ENCODE data around the gene CPNE8.

Gene CPNE8

DNA sequence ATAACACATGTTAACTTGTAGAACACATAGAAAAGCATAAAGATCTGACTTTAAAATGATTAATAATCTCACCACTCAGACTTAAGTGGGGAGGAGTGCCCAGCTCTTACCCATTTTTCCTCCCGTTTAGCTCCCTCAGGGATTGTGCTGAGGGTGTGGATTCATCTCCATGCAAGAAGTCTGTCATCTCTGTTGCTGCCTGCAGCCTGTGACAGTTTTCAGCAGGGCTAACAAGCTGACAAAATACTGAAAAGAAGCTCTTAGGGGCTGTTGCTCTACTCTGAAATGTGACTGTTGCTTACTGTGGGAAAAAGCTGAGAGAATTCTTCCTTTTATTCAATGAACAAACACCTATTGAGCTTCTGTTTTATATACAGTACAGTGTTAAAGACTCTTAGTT lies 216.2 kb downstream of the CPNE8 start:
- no peak overlapping the region for H3K27ac ChIP-seq (ENCODE audit: low read length)
- no peaks in the 10 kb centered on the region for H3K36me3 ChIP-seq (ENCODE audit: insufficient read depth, low read length)
- no peak for ATAC-seq (ENCODE audit: insufficient read depth, low read depth)
- H3K9ac ChIP-seq (ENCODE audit: low read depth, low read length): no peak overlapping the region
- H2AFZ ChIP-seq (ENCODE audit: low read depth, low read length): no peak overlapping the region
- TF ChIP-seq EZH2 (IDR thresholded peaks at IDR 0.05; ENCODE audit: borderline replicate concordance, low read depth, low read length, severe bottlenecking): no peak
- TF ChIP-seq, protein P1, sequence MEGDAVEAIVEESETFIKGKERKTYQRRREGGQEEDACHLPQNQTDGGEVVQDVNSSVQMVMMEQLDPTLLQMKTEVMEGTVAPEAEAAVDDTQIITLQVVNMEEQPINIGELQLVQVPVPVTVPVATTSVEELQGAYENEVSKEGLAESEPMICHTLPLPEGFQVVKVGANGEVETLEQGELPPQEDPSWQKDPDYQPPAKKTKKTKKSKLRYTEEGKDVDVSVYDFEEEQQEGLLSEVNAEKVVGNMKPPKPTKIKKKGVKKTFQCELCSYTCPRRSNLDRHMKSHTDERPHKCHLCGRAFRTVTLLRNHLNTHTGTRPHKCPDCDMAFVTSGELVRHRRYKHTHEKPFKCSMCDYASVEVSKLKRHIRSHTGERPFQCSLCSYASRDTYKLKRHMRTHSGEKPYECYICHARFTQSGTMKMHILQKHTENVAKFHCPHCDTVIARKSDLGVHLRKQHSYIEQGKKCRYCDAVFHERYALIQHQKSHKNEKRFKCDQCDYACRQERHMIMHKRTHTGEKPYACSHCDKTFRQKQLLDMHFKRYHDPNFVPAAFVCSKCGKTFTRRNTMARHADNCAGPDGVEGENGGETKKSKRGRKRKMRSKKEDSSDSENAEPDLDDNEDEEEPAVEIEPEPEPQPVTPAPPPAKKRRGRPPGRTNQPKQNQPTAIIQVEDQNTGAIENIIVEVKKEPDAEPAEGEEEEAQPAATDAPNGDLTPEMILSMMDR (IDR thresholded peaks at IDR 0.05; ENCODE audit: borderline replicate concordance, extremely low read depth, low read length, poor library complexity, severe bottlenecking): no peak
- no peak overlapping the region for H3K4me2 ChIP-seq (ENCODE audit: insufficient read depth, low read length)
- H4K20me1 ChIP-seq (ENCODE audit: insufficient read depth, low read length): no peaks in the 10 kb centered on the region
- H3K9me3 ChIP-seq (ENCODE audit: insufficient read depth, low read length, severe bottlenecking): no peaks in the 10 kb centered on the region
- DNase-seq: no peak
- H3K4me3 ChIP-seq (ENCODE audit: low read depth in 1 of 2, low read length in 2 of 2): no peak overlapping the region
- no peaks in the 10 kb centered on the region for H3K4me1 ChIP-seq (ENCODE audit: insufficient read depth, low read length)
- no peaks in the 10 kb centered on the region for H3K79me2 ChIP-seq (ENCODE audit: insufficient read depth, low read length)
- no peaks in the 10 kb centered on the region for H3K27me3 ChIP-seq (ENCODE audit: insufficient read depth, low read length, poor library complexity)

DNA sequence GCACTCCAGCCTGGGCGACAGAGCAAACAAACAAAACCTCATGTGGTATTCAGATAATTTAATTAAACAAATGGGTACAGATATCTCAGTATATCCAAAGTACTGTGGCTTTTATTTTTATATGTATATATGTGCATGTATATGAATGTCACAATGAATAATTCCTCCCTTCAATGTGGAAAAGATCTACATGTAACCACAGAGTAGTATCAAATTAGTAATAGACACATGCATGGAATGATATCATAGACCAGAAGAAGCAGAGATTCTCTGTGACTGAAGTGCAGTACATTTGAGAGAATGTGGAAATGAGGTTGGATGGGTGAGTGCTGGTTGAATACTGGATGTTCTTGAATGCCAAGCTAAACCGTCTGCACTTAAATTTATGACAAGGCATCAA lies 222.9 kb downstream of the CPNE8 start:
- no peak for TF ChIP-seq EZH2 (IDR thresholded peaks at IDR 0.05; ENCODE audit: borderline replicate concordance, low read depth, low read length, severe bottlenecking)
- TF ChIP-seq, protein P1 (IDR thresholded peaks at IDR 0.05; ENCODE audit: borderline replicate concordance, extremely low read depth, low read length, poor library complexity, severe bottlenecking): no peak
- Histone ChIP-seq H3K9me3 (ENCODE audit: insufficient read depth, low read length, severe bottlenecking) (no peaks in the 10 kb centered on the region), H3K79me2 (ENCODE audit: insufficient read depth, low read length) (no peaks in the 10 kb centered on the region), H3K4me2 (ENCODE audit: insufficient read depth, low read length) (no peak overlapping the region), H2AFZ (ENCODE audit: low read depth, low read length) (no peak overlapping the region), H3K4me1 (ENCODE audit: insufficient read depth, low read length) (no peaks in the 10 kb centered on the region), H3K27ac (ENCODE audit: low read length) (no peak overlapping the region), H3K36me3 (ENCODE audit: insufficient read depth, low read length) (no peaks in the 10 kb centered on the region), H3K4me3 (ENCODE audit: low read depth in 1 of 2, low read length in 2 of 2) (no peak overlapping the region), H3K27me3 (ENCODE audit: insufficient read depth, low read length, poor library complexity) (no peaks in the 10 kb centered on the region), H4K20me1 (ENCODE audit: insufficient read depth, low read length) (no peaks in the 10 kb centered on the region), H3K9ac (ENCODE audit: low read depth, low read length) (no peak overlapping the region)
- ATAC-seq (ENCODE audit: insufficient read depth, low read depth) (no peak), DNase-seq (no peak)

DNA sequence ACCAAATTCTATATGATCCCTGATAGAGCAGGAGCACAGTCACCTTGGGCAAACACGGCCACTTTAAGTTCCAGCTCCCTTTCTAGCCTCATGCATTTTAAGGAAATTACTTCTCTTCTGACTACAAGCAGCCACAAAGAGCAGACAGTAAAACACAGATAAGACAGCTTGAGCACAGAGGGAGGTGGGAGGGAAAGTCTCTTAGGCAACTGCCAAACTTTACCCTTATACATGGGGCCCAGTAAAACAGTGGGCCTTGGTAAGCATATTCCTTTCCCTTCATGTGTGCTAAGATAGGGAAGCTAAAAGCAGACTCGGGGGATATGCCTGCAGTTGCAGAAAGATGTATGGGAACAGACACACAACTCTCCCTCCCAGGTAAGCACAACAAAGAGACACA lies 235.9 kb downstream of the CPNE8 start:
- DNase-seq: no peak
- no peak overlapping the region for H3K27ac ChIP-seq (ENCODE audit: low read length)

More for the DNA sequence above, 235.9 kb downstream of the CPNE8 start:
- Histone ChIP-seq H3K4me2 (ENCODE audit: insufficient read depth, low read length) (no peak overlapping the region), H3K27me3 (ENCODE audit: insufficient read depth, low read length, poor library complexity) (no peaks in the 10 kb centered on the region), H2AFZ (ENCODE audit: low read depth, low read length) (no peak overlapping the region), H3K79me2 (ENCODE audit: insufficient read depth, low read length) (no peaks in the 10 kb centered on the region), H3K9me3 (ENCODE audit: insufficient read depth, low read length, severe bottlenecking) (no peaks in the 10 kb centered on the region), H3K36me3 (ENCODE audit: insufficient read depth, low read length) (no peaks in the 10 kb centered on the region), H3K9ac (ENCODE audit: low read depth, low read length) (no peak overlapping the region), H4K20me1 (ENCODE audit: insufficient read depth, low read length) (no peaks in the 10 kb centered on the region), H3K4me1 (ENCODE audit: insufficient read depth, low read length) (no peaks in the 10 kb centered on the region), H3K4me3 (ENCODE audit: low read depth in 1 of 2, low read length in 2 of 2) (no peak overlapping the region)
- no peak for TF ChIP-seq EZH2 (IDR thresholded peaks at IDR 0.05; ENCODE audit: borderline replicate concordance, low read depth, low read length, severe bottlenecking)
- TF ChIP-seq, protein P1 (IDR thresholded peaks at IDR 0.05; ENCODE audit: borderline replicate concordance, extremely low read depth, low read length, poor library complexity, severe bottlenecking): no peak
- ATAC-seq (ENCODE audit: insufficient read depth, low read depth): no peak

All from DND-41 (cell line).